Subcutaneous adipose tissue (tissue), 4 donors: ENCODE data around the gene SMIM44. TPM values are rescaled to one million over a fixed set of nuclear protein-coding genes. Genes with fewer than 3 reads are reported as not detected.

ENCODE experiments used
- CTCF ChIP-seq: fragments of 450-650 bp; IDR thresholded peaks from one replicate; pipeline ENCODE4 v1.5.1; 2016; ENCODE audit warnings: low read depth, mild to moderate bottlenecking, control low read depth, antibody characterized with exemption, moderate library complexity
- total RNA-seq, 4 donors: library from RNA; depleted of rRNA; stranded (reverse); fragments of >200 nt; gene quantifications; one replicate each; pipeline ENCODE4 v1.1.0, GENCODE V29; 2016

Gene SMIM44
- total RNA-seq, 4 donors from 2014 or later = not detected

DNA sequence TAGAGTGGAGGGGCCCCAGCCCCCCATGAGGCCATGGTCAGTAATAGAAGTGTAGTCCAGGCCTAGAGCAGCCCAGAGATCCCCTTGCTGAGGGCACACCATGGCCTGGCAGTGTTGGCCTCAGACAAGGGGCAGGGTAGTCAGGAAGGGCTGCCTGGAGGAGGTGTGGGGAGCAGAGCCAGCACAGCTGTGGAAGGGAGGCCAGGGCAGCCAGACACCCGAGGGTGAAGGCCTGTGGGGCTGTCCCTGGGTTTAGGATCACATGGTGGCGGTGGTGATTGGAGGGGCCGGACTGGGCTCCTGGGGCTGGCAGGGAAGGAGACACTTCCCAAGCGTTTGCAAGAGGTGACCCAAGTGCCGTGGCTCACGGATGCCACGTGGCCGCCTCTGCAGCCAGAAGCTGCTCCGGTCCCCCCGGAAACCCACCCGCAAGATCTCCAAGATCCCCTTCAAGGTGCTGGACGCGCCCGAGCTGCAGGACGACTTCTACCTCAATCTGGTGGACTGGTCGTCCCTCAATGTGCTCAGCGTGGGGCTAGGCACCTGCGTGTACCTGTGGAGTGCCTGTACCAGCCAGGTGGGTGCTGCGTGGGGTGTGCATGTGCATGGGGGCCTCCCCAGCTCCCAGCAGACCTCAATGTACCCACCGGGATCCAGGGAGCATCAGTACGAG is 44.1 kb upstream of the SMIM44 start:
- TF ChIP-seq CTCF = no peak

GRCh38 chr19:3526507-3527237 is 43.4 kb upstream of the SMIM44 start:
- no peak for TF ChIP-seq CTCF

GRCh38 chr19:3524904-3525451 is 41.7 kb upstream of the SMIM44 start:
- no peak for TF ChIP-seq CTCF

DNA sequence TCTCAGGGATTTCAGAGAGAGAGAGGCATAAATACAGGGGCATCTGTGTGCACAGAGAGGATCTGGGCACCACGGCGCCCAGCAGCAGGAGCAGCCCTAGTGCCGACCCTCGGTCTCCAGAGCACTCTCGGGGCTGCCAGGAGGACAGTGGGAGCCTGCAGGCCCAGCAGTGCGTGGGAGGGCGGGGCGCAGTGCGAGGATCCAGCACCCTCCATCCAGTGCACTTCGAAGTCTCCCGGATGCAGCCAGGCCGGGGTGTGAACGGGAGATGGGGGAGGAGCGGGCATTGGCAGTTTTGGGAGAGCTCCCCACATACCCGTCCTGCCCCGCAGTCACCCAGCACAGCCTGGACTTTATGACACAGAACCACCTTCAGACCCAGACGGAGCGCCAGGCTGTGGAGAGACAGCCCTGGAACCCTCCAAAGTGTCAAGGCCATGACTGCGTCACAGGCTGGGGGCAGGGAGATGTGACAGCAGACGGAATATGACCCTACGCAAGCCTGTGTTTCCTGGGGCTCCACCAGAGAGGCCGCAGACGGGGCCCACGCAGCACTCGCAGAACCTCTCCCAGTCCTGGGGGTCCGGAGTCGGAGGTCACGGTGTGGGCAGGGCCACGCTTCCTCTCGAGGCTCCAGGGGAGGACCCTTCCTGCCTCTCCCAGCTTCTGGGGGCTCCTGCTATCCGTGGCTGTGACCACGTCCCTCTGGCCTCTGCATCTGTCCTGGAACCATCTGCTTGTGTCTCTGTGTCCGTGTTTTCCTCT is 41.0 kb upstream of the SMIM44 start:
- no peak for TF ChIP-seq CTCF

GRCh38 chr19:3523361-3524077 is 40.3 kb upstream of the SMIM44 start:
- TF ChIP-seq CTCF = no peak

DNA sequence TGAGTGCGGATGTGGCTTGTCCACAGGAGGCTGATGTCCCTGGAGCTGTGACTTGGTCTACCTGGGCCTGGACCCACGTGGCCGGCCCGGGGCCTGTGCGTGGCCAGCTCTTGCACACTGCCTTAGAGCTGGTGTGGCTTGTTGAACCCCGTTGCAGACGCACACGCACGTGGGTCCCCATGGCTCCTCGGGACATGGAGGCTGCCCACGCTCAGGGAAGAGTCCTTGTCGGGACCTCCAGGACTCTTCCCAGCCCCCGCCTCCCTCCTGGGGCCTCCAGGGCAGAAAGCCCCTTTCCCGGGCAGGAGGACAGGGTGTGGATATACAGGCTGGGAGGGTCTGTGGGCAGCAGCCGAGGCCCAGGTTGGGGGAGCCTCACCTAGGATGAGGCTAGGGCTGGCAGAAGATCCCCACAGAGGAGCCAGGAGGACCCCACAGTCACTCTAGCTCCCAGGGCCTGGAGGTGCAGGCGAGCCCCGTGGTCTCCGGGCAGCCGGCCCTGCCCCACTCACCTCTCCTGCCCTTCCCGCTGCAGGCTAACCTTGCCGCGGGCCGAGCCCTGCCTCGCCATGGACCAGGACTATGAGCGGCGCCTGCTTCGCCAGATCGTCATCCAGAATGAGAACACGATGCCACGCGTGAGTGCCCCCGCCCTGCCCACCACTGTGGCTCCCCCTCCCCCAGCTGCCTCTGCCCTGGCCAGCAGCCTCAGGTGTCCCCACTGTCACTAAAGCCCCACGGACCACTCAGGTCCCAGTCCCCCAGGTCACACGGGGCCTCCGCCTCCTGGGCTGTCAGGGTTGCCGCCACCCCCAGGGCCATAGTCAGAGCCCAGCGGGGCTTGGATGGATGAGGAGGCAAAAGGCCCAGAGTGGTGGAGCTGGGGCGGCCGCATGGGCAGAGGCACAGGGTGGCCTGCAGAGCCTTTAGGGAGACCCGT is 39.5 kb upstream of the SMIM44 start:
- no peak for TF ChIP-seq CTCF
